ENCODE measurements around the gene EFNA4. TPM values are rescaled to one million over a fixed set of nuclear protein-coding genes. Genes with fewer than 3 reads are reported as not detected.
A peak's percentile ranks its signal among the peaks of the same experiment; 100 is the strongest.

EFNA4 gene
- total RNA-seq, 1 experiment from 2014 or later = 9.8 TPM

DNA sequence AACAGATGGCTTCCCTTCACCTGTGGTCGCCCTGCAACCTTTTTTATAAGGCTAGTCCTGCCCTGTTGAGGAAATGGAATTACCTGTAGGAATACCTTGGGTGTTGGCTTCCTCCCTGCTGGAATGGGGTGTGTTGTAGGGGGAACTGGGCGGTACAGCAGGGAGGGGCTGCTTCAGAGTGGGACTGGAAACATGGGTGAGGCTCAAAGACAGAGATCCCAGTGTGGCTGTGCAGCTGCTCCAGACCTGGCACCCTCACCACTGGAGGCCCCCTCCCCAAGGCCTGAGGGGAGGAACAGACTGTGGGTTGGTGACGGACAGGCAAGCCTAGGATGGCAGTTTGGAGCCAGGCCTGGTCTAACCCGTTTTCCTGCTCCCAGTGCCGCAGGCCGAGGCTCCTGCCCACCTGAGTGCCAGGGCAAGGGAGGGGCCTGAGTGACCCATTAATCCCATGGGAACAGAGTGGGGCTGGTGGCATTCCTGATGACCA is 19.6 kb downstream of the EFNA4 start:
- ATAC-seq = no peak
- no peak overlapping the region for H3K4me3 ChIP-seq (replicated peaks in 1 of 2; ENCODE audit: low read depth in 1 of 2, low read length in 2 of 2)
- intact Hi-C loops (cut with micrococcal nuclease) = loop anchor here (5.0 kb wide), 1 partner anchor 526 kb away; the partner anchor contains the start of gene UBE2Q1

More for the DNA sequence above, 19.6 kb downstream of the EFNA4 start:
- BruUV-seq (replicated peaks) = no TSS peak
- H3K9me3 ChIP-seq (ENCODE audit: control insufficient read depth in 1 of 2, insufficient read depth in 1 of 2, low read depth in 1 of 2, low read length in 2 of 2) = no peaks in the 10 kb centered on the region
- H3K79me2 ChIP-seq (ENCODE audit: insufficient read depth, low read length) = no peaks in the 10 kb centered on the region; the same call in 1 of the 2 replicates
- ChIA-PET POLR2A (no interaction called here), RAD21 (ENCODE audit: low non-redundant PET in 1 of 2, low total read pairs in 2 of 2, uncharacterized antibody in 2 of 2, unreplicated experiment in 2 of 2) (no interaction called here), CTCF (no interaction called here)
- H3K4me2 ChIP-seq (ENCODE audit: low read length) = peak overlapping the region; percentile 90
- no peak overlapping the region for H2AFZ ChIP-seq (ENCODE audit: low read depth, low read length, poor library complexity, severe bottlenecking)
- H3K36me3 ChIP-seq (ENCODE audit: control insufficient read depth in 1 of 2, insufficient read depth in 2 of 2, low read length in 2 of 2) = peaks cover 0 to 6% of the 10 kb centered on the region in 2 experiments; a peak in 1 of 4 replicates
- no peaks in the 10 kb centered on the region for H4K20me1 ChIP-seq (ENCODE audit: insufficient read depth)
- peak overlapping the region; percentile 34 for H3K27ac ChIP-seq (ENCODE audit: low read depth, low read length)
- no peaks in the 10 kb centered on the region for H3K9me2 ChIP-seq (ENCODE audit: insufficient read depth)
- no peaks in the 10 kb centered on the region for H3K27me3 ChIP-seq (ENCODE audit: insufficient read depth, low read length)
- DNase-seq (ENCODE audit: low read depth, low spot score) = no peak
- H3K9ac ChIP-seq (ENCODE audit: low read length) = peak overlapping the region; percentile 30; the same call in 1 of the 2 replicates
- TF ChIP-seq FOSL1 (IDR thresholded peaks at IDR 0.05; ENCODE audit: low read depth) (no peak), SP1 (IDR thresholded peaks at IDR 0.05; ENCODE audit: low read depth) (no peak), ELF1 (IDR thresholded peaks at IDR 0.05; ENCODE audit: borderline replicate concordance, low read depth) (no peak), CEBPB (IDR thresholded peaks at IDR 0.05; ENCODE audit: low read depth) (no peak), ZBTB33 (IDR thresholded peaks at IDR 0.05; ENCODE audit: extremely low read depth, insufficient replicate concordance, low read length) (no peak), EZH2phosphoT487 (IDR thresholded peaks at IDR 0.05; ENCODE audit: borderline replicate concordance) (no peak)
- TF ChIP-seq, protein P1, sequence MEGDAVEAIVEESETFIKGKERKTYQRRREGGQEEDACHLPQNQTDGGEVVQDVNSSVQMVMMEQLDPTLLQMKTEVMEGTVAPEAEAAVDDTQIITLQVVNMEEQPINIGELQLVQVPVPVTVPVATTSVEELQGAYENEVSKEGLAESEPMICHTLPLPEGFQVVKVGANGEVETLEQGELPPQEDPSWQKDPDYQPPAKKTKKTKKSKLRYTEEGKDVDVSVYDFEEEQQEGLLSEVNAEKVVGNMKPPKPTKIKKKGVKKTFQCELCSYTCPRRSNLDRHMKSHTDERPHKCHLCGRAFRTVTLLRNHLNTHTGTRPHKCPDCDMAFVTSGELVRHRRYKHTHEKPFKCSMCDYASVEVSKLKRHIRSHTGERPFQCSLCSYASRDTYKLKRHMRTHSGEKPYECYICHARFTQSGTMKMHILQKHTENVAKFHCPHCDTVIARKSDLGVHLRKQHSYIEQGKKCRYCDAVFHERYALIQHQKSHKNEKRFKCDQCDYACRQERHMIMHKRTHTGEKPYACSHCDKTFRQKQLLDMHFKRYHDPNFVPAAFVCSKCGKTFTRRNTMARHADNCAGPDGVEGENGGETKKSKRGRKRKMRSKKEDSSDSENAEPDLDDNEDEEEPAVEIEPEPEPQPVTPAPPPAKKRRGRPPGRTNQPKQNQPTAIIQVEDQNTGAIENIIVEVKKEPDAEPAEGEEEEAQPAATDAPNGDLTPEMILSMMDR (IDR thresholded peaks at IDR 0.05 in 2 of 3, conservative IDR thresholded peaks at IDR 0.05 in 1 of 3; ENCODE audit: borderline replicate concordance in 1 of 3, insufficient read depth in 1 of 3, low read depth in 2 of 3, low read length in 2 of 3) = no peak
- H3K4me1 ChIP-seq (ENCODE audit: control insufficient read depth in 1 of 2, insufficient read depth in 2 of 2, low read length in 2 of 2) = peaks cover 33 to 73% of the 10 kb centered on the region in 2 experiments
